Activated CD8-positive, alpha-beta memory T cell treated with anti-CD3 and anti-CD28 coated beads for 24 hours (primary cell): ENCODE measurements around the gene SLTM.
"Not testable (repeated sequence)": the region's sequence is repeated elsewhere in the genome, so short reads cannot be mapped to it uniquely, and the experiment has no call there.

Experiments used
- DNase-seq: peaks from one replicate; pipeline ENCODE4 v3.0.0-alpha.2; 2020

The SLTM gene

DNA sequence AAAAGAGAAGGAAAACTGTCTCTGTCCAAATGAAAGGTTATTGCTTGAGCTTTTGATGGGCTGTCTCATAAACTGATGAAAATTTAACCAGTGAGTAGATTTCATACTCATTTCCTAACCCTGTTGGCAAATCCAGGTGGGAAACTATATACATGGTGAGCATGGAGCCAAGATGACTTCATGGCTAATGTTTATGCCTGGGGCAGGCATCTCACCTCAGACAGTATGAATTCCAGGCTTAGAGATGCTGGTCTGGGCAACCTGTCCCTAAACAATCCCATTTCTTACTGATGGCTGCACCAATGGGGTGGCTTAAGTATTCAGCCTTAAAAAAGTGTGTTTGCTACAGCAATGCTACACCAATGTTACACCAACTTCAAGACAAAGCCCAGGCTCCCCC lies 58.1 kb downstream of the SLTM start:
- no peak for DNase-seq

DNA sequence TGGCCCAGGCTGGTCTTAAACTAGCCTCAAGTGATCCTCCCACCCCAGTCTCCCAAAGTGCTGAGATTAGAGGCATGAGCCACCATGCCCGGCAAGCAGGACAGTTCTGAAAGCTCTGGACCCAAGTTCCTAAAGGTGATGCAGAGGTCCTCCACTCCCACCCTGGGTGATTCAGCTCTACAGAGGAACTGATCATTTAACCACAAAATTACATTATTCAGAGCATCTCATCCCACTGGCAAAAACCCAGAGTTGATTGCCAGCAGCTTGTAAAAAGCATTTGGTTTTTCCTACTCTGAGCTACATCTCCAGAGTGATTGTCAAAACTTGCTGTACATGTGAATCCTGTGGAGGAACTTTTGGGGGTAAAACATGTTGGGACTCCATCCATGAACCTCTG lies 60.2 kb downstream of the SLTM start:
- no peak for DNase-seq

DNA sequence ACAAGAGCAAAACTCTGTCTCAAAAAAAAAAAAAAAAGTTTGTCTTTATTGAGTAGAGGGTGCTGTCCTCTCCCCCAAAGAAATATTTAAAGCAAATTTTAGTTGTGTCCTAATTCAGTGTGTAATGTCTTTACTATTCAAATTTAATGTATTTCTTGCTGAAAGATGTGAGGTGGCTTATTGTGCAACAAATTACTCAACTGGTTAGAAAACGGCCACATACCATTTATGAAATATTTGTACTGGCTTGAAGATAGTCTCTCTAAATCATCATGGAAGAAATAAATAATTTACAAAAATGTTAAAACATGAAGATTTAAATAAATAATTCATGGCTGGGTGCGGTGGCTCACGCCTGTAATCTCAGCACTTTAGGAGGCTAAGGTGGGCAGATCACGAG lies 63.0 kb downstream of the SLTM start:
- no peak for DNase-seq

DNA sequence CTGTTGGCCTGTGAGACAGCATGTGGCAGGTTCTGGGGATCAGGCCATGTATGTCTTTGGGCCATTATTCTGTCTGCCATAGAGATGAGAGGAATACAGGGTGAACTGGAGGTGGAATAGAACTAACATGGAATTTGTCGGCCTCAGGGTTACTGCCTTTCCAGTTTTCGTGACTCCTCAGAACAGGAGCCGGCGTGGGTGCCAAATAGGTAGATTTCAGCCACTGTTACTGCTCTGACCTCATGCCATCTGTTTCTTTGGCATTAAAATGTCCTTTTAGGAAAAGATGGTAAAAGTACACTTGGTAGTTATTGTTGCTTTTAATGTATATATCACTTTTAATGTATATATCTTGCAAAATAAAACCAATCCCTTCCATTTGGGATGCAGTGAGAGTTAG lies 65.6 kb downstream of the SLTM start:
- no peak for DNase-seq

DNA sequence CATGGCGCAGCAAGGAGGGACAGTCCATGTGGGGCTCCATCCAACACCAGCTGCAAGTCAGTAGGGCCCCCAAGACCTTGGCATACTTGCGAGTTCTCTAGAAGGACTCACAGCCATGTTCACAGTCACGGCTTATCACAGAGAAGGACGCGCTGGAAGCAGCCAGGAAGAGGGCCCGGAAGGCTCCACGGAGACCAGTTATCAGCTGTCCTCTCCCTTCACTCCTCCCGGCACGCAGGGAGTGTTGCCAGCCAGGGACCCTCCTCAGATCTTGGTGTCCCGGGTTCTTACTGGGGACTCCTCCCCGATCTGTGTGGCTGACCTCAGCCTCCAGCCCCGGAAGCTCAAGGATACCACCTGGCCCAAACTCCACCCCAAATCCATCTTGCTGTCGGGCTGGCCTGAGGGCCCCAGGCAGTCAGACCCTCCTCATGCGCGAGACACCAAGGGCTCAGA lies 68.0 kb downstream of the SLTM start:
- DNase-seq: no peak

DNA sequence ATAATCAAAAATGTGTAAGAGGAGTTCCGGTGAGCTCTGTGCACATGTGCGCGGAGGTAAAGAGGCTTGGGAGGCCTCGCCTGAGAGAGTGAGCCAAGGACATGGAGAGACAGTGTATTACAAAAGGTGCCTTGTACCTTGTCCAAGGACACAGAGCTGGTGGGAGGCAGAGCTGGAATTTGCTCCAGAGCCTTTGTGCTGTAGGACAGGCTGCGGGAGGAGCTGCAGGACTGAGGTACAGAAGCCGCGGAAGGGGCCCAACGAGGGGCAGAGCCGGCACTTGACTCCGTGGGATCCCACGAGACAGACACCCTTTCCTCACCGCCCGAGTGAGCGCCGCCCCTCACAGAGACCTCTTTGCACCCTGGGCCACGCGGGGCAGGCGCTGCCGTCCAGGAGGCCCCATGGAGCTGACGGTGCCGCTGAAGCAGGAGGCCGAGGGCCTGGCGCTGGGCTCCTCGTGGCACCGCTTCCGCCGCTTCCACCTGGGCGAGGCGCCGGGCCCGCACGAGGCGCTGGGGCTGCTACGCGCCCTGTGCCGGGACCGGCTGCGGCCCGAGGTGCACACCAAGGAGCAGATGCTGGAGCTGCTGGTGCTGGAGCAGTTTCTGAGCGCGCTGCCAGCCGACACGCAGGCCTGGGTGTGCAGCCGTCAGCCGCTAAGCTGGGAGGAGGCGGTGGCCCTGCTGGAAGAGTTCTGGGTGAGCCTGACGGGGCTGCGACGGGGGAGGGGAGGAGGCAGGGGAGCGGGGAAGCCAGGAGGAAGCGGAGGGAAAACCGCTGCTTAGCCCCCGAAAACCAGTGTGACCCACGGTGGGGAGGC lies 68.7 kb downstream of the SLTM start:
- DNase-seq: peak; percentile 60

DNA sequence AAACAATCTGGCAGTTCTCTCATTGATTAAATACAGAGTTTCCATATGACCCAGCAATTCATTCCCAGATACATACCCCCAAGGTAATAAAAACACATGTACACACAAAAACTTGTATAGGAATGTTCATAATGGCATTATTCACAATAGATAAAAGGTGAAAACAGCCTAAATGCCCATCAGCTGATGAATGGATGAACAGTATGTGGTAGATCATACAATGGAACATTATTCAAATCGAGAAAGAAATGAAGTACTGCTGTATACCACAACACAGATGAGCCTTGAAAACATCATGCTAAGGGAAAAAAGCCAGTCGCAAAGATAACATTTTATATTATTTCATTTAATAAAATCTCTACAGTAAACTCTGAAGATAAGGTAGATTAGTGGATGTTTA lies 71.2 kb downstream of the SLTM start:
- DNase-seq: no peak

DNA sequence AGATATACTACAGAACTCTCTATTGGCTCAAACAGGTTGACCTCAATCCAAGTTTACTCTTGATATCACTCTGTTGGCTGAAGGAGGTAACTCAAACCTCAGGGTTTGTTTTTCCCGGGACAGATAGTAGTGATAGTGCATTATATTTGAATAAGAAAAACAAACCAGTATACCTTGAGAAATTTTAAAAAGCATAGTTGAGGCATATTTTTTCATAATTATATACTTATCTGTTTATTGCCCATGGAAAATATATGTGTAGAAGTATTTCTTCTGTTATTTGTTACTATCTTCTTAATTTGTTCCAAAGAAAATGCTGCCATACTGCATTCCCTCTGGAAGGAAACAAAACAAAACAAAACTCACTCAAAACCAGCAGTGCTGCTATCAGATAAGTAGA lies 76.9 kb downstream of the SLTM start:
- DNase-seq: not testable (repeated sequence)

DNA sequence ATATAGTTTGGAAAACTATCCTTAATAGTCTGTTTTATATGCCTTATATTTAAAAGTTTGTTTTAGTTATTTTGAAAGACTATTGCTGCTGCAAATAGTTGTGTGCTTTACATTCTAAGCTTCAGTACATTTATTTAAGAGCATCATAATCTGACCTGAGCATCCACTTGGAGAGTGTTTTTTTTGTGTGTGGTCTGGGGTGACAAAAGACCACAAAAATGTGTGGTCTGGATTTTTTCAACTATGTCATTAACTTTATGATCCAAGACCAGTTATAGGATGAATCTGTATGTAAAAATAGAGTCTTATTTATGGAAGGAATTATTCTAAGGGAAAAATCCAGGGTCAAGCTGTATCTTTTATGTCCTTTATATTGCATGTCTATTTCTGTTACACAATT lies 77.4 kb downstream of the SLTM start:
- no peak for DNase-seq

DNA sequence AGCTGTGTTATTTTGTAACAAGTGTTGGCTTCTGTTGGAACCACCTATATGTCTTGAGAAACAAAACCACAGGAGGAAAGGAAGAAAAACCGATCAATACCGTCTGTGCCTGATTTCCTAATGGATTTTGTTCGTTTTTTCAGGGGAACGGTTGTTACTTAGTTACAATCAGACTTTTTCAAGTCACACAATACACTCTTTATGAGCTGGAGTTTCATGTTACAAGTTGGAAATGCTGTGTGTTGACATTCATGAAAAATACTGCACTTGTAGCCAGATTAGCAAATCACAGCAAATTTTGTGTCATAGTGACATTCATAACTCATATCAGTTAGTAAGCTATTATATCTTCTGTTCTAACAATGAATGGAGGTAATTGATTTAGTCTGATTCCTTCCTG lies 78.9 kb downstream of the SLTM start:
- no peak for DNase-seq

DNA sequence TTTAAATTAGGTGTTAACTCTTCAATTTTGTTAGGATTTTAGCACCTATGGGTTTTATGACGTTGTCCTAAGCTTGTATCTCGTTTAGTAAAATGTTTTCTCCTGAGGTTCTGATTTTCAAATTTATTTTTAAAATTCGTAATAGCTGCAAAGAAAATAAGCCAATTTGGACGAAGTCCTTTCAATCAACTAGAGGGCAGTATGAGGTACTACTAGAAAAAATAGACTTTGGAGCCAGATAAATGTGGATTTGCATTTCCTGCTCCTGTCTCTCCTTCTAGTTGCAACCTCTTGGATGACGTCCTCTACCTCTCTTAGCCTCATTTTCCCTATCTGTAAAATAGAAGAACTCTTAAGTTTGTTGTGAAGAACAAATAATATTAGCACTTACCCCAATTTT lies 81.1 kb downstream of the SLTM start:
- DNase-seq: no peak

DNA sequence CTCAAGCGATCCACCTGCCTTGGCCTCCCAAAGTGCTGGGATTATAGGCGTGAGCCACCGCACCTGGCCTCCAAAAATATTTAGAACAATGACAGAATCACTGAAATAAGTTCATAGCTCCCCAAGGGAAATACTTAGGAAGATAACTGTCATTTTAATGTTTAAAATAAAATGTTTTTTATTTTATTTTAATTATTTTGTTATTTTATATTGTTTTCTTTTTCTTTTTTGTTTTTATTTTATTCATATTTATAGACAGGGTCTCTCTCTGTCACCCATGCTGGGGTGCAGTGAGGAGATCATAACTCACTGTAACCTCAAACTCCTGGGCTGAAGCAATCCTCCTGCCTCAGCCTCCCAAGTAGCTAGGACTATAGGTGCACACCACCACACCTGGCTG lies 82.3 kb downstream of the SLTM start:
- DNase-seq: not testable (repeated sequence)

DNA sequence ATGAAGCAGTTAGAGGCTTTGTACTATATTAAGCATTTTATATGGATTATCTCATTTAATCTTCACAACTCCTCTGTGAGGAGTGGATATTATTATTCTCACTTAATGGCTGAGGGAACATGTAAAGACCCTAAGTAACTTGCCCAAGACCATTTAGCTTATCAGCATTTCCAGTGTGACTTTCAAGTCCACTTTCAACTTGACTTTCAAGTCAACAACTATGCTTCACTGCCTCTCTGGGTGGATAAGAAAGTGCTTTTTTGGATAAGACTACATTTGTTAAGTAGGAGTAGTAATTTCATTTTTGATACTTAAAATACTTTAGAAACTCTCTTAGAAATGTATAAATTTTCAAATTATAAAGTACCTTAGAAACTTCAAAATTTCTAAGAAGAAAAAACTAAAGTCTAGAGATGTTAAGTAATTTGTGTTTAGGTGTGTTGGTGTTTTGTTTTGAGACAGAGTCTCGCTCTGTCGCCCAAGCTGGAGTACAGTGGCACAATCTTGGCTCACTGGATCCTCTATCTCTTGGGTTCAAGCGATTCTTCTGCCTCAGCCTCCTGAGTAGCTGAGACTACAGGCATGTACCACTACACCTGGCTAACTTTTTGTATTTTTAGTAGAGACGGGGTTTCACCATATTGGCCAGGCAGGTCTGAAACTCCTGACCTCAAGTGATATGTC lies 90.6 kb downstream of the SLTM start:
- no peak for DNase-seq

DNA sequence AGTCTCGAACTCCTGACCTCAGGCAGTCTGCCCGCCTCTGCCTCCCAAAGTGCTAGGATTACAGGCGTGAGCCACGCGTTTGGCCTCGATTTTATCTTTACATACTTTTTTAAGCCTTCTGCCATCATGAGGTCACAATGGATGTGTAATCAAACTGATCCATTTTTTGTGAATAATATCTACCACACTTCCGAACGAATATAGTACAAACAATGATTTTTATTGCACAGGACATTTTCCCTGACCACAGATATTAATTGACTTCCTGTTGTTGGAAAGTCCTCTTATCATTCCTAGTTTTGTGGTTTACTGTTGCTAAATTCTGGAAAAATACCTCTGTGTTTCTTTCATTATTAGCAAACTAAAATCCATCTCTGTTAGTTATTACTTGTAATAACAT lies 93.4 kb downstream of the SLTM start:
- no peak for DNase-seq

DNA sequence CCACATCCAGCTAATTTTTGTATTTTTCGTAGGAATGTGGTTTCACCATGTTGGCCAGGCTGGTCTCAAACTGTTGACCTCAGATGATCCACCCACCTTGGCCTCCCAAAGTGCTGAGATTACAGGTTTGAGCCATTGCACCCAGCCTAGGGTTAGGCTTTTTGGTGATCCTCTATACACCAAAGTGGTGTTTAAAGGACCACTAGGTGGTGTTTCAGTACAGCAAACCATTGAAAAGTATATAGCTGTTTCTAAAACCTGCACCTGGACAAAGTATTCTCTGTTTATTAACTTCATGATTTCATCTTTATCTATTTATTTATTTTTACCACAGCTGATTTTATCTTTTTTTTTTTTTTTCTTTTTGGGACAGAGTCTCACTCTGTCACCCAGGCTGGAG lies 94.0 kb downstream of the SLTM start:
- DNase-seq: no peak

DNA sequence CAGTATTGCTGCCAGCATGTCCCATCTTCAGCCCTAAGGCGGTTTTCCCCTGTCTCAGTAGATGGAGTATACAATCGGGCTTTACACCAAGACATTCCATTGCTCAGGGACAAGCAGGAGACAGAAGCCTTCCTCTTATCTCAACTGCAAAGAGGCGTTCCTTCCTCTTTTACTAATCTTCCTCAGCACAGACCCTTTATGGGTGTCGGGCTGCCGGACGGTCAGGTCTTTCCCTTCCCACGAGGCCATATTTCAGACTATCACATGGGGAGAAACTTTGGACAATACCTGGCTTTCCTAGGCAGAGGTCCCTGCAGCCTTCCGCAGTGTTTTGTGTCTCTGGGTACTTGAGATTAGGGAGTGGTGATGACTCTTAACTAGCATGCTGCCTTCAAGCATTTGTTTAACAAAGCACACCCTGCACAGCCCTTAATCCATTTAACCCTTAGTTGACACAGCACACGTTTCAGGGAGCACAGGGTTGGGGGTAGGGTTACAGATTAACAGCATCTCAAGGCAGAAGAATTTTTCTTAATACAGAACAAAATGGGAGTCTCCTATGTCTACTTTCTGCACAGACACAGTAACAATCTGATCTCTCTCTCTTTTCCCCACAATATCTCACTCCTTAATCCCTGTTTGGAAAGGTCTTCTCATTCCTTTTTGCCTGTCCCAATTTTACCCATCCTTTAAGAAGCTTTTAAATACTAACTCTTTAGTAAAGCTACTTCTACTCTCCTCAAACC lies 99.6 kb downstream of the SLTM start:
- DNase-seq: not testable (repeated sequence)

DNA sequence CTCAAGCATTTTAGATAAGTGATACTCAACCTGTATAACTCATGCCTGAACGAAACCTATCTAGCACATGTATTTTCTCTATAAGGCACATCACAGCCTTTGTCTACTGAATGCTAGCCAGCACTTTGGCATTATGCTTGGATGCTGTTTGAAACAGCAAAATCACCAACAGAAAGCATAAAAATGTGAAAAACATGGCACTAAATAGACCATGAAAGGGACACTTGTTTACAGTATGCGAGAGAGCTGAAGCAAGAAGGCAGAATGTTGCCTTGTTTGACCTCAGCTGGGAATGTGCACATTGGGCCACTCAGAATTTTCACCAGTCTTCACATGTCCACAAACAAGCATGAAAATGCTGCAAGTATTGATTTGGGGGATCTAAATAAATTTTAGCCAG lies 102.9 kb downstream of the SLTM start:
- DNase-seq: no peak
